Activated naive CD4-positive, alpha-beta T cell treated with anti-CD3 and anti-CD28 coated beads, Interleukin-2, amount 10 ng/mL, durations not matched to agents 7 days and 5 days (primary cell): ENCODE data around the gene PRAMEF9.
"Not testable (repeated sequence)": the region's sequence is repeated elsewhere in the genome, so short reads cannot be mapped to it uniquely, and the experiment has no call there.

ENCODE experiments used
- CTCF ChIA-PET: fragments of 350-600 bp; sonication (Branson Sonifier 250); formaldehyde crosslinking; loops from one replicate; lab custom pipeline; 2021; ENCODE audit warnings: antibody characterized with exemption; lab: Charles Lee
- DNase-seq: peaks from one replicate; pipeline ENCODE4 v3.0.0-alpha.2; 2020
- H3K27ac Mint-ChIP-seq: one replicate; pipeline ENCODE4 v1.8.0; 2021; ENCODE audit warnings: mild to moderate bottlenecking, moderate library complexity, mixed read lengths
- H3K27me3 Mint-ChIP-seq: one replicate; pipeline ENCODE4 v1.8.0; 2021; ENCODE audit warnings: mild to moderate bottlenecking, mixed read lengths
- H3K36me3 Mint-ChIP-seq: one replicate; pipeline ENCODE4 v1.8.0; 2021; ENCODE audit warnings: mixed read lengths
- H3K4me1 Mint-ChIP-seq: one replicate; pipeline ENCODE4 v1.8.0; 2021; ENCODE audit warnings: mixed read lengths
- H3K4me3 Mint-ChIP-seq: one replicate; pipeline ENCODE4 v1.8.0; 2021; ENCODE audit warnings: mild to moderate bottlenecking, moderate library complexity, mixed read lengths
- H3K9me3 Mint-ChIP-seq: one replicate; pipeline ENCODE4 v1.8.0; 2021; ENCODE audit warnings: mixed read lengths

Gene PRAMEF9

DNA sequence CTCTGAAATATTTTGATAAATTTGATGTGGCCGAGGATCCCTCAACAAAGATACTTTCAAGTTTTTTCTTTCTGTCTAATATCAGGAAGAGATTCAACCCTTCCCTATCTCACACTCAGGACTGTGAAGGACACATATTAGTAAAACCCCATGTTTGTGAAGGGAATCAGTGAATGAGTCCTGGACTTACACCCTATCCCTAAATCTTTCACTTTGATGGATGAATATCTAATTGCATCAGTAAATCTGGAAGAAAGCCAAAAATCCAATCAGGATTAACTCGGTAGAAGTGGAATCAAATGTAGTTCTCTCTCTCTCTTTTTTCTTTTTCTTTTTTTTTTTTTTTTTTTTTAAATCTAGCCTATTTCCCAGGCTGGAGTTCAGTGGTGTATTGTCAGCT lies at the start of gene PRAMEF9:
Gene PRAMEF9, plus strand, starts transcription at position 301 of the 400 bp plus-strand sequence. CDS start 3,433 bp downstream, outside the sequence.
- H3K4me1 Mint-ChIP-seq = not testable (repeated sequence)

DNA sequence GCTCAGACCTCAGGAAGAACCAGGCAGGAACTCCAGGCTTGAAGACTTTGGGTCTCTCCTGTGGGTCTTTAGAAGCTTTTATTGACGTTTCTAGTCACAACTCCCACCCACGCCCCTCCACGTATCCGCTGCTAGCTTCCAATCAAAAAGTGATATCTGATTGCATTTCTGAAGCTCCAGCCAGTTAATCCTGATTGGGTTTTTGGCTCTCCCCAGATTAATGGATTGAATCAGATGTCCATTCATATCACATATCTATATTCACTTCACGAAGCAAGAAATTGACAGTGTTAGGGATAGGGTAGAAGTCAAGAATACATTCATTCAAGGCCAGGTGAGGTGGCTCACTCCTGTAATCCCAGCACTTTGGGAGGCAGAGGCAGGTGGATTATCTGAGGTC lies 15.7 kb upstream of the PRAMEF9 start, which contains the start of gene PRAMEF26:
Gene PRAMEF26, minus strand, starts transcription at position 101 of the 400 bp plus-strand sequence. CDS start 2,914 bp downstream, outside the sequence.
- H3K27ac Mint-ChIP-seq, H3K36me3 Mint-ChIP-seq, CTCF ChIA-PET, DNase-seq, H3K9me3 Mint-ChIP-seq, H3K4me3 Mint-ChIP-seq, H3K27me3 Mint-ChIP-seq, H3K4me1 Mint-ChIP-seq: not testable (repeated sequence)

More for the DNA sequence above, at the start of gene PRAMEF9:
- DNase-seq, H3K27ac Mint-ChIP-seq, CTCF ChIA-PET, H3K36me3 Mint-ChIP-seq, H3K9me3 Mint-ChIP-seq, H3K27me3 Mint-ChIP-seq, H3K4me3 Mint-ChIP-seq: not testable (repeated sequence)

DNA sequence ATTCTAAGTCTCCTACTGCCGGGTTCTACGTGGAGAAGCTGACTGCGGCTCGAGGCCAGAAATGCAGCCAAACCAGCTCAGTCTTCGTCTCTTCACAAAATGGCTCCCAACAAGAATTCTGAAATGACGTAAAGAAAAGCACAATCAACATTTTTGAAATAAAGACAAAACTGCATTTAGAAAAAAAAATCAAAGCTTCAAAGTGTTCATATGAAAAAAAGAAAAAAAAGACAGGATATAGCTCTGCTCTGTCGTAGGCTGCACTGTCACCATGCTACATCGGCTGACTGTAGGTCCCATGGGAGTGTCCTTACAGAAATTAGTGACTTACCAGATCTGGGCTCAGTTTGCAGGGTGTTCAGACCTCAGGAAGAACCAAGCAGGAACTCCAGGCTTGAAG lies 6.1 kb upstream of the PRAMEF9 start, which contains the start of gene HNRNPCL4:
Gene HNRNPCL4, minus strand, starts transcription at position 101 of the 400 bp plus-strand sequence. CDS start 164 bp downstream, outside the sequence.
- CTCF ChIA-PET, H3K27me3 Mint-ChIP-seq, DNase-seq, H3K4me3 Mint-ChIP-seq, H3K27ac Mint-ChIP-seq, H3K4me1 Mint-ChIP-seq, H3K36me3 Mint-ChIP-seq, H3K9me3 Mint-ChIP-seq: not testable (repeated sequence)

DNA sequence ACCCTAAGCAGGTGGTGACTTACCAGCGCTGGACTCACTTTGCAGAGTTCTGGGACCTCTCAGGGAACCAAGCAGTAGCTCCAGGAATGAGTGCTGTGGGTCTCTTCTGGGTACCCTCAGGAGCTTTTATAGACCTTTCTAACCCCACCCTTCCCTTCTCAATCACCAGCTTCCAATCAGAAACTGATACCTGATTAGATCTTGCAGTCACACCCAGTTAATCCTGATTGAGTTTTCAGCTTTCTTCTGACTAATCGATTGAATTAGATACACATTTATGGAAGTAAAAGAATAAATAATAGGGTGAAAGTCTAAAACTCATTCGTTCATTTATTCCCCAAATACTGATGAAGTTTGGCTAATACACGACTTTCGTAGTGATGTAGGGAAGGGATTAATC lies 29.7 kb downstream of the PRAMEF9 start, which contains the start of gene PRAMEF13:
Gene PRAMEF13, minus strand, starts transcription at position 101 of the 400 bp plus-strand sequence. CDS start 1,820 bp downstream, outside the sequence.
- H3K4me3 Mint-ChIP-seq, H3K27me3 Mint-ChIP-seq, CTCF ChIA-PET, H3K27ac Mint-ChIP-seq, H3K9me3 Mint-ChIP-seq, H3K4me1 Mint-ChIP-seq, DNase-seq, H3K36me3 Mint-ChIP-seq: not testable (repeated sequence)

DNA sequence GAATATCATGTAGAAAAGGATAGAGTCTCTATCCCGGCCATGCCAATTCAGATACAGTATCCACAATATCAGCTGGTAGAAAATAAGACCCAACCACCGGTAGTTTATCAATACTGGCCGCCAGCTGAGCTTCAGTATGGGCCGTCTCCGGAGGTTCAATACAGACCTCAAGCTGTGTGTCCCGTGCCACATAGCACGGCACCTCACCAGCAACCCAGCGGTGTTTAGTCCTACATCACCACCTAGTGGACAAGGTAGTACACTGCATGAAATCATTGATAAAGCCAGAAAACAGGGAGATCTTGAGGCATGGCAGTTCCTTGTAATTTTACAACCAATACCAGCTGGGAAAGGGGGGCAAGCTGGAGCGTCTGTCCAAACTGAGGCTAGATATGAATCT lies 37.1 kb downstream of the PRAMEF9 start:
- CTCF ChIA-PET, H3K27me3 Mint-ChIP-seq, DNase-seq, H3K9me3 Mint-ChIP-seq, H3K4me3 Mint-ChIP-seq, H3K36me3 Mint-ChIP-seq, H3K27ac Mint-ChIP-seq, H3K4me1 Mint-ChIP-seq: not testable (repeated sequence)

DNA sequence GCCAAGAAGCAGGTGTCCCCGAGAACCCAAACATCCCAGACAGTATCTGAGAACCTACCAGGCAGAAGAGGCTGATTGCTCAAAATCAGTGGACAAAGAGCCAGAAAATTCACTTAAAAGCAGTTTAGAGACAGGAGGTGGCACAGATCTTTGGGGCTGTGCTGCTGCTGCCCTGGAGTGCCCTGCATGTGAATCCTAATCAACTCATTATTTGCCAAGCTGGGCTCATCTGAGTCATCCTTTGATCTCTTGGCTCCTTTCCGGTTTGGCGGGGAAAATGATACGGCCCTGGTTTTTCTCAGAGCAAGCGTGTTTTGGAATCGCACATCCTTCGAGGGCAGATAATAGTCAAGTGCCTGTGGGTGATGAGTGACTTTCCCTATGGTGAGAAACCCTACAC lies 45.0 kb downstream of the PRAMEF9 start:
- H3K4me3 Mint-ChIP-seq, H3K27me3 Mint-ChIP-seq, H3K27ac Mint-ChIP-seq, CTCF ChIA-PET, H3K9me3 Mint-ChIP-seq, H3K36me3 Mint-ChIP-seq, H3K4me1 Mint-ChIP-seq, DNase-seq: not testable (repeated sequence)

DNA sequence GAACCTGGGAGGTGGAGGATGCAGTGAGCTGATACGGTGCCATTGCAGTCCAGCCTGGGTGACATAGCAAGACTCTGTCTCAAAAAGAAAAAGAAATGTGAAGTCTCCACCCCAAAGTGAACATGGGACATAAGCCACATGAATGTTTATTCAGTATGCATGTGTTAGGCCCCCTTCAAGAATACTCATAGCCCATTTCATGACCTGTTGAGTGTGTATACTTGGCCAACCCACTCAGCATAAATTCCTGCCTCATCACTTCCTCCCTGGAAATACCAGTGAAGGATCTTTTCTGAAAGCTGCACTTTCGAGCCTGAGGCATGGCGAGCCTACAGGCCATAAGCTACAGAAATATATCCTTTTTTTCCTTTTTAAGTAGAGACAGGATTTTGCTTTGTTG lies 47.6 kb downstream of the PRAMEF9 start:
- H3K9me3 Mint-ChIP-seq, H3K27me3 Mint-ChIP-seq, DNase-seq, H3K27ac Mint-ChIP-seq, H3K4me1 Mint-ChIP-seq, CTCF ChIA-PET, H3K36me3 Mint-ChIP-seq, H3K4me3 Mint-ChIP-seq: not testable (repeated sequence)

DNA sequence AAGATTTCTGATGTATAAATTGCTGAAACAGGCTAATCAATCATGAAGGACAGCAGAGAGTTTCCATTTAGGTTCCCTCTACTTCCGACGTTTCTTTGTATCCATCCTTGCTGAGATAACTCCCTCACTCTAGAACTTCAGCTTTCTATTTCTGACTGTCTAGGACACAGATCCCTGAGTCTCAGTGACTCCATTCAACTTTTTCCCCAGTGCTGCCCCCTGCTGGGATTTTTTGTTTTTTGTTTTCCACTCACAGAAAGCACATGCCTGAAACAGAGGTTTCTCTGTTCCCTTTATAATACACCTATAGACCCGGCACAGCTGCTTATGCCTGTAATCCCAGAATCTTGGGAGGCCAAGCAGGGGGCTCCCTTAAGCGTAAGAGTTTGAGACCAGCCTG lies 51.1 kb downstream of the PRAMEF9 start:
- H3K4me3 Mint-ChIP-seq, H3K9me3 Mint-ChIP-seq, H3K36me3 Mint-ChIP-seq, CTCF ChIA-PET, H3K4me1 Mint-ChIP-seq, H3K27ac Mint-ChIP-seq, DNase-seq, H3K27me3 Mint-ChIP-seq: not testable (repeated sequence)

DNA sequence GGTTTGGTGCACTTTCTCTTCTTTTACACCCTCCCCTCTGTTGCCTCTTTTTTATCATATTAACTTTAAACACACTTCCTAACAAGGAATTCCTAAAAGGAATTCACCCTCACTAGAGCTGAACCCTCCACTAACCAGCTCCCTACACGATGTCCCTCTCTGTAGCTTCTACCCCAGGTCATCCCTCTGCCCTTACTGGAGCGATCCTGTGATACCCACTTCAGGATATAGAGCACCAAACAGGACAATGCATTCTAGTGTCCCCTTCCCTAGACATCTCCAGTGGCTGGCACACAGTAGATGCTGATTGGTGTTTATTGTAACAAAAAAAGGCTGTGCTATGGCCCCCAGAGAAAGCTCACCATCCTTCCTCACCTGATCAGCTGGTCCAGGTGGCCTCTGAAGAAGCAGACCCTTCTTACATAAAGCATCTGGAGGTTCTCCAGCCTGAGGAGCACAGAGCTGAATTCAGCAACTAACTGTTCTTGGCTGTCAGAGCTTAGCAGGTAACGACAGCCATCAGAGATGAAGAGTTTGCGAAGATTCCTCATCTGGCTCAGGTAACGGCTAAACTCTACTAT lies 52.9 kb downstream of the PRAMEF9 start:
- H3K36me3 Mint-ChIP-seq = no peaks in the 10 kb centered on the region
- CTCF ChIA-PET = no interaction called here

DNA sequence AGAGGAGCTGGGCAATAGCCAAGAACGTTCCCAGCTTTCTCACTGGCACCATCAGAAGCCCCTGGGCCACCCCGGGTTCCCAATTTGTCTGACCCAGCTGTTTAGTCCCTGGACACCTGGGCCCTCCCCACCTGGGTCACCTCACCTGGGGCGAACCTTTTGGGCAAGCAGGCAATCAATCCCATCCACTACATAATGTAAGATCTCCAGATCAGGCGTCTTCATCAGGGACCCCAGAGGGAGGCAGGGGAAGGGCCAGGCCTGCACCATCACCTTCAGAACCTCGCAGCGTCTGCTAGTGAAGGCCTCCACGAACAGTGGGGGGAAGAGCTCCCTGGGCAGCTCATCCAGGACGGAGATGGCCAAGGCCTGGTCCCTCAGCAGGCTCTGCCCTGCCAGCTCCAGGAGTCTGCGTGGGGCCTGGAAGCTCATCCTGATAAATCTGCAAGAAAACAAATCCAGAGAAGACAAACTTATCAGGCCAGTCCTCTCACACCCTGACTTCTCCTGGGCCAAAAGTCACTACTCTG lies 54.1 kb downstream of the PRAMEF9 start, which contains the start of gene PRAMEF18:
Gene PRAMEF18, minus strand, starts transcription at position 480 of the 530 bp plus-strand sequence. Its CDS starts 48 bp downstream, at position 432.
- H3K4me3 Mint-ChIP-seq, CTCF ChIA-PET, H3K36me3 Mint-ChIP-seq, DNase-seq, H3K27ac Mint-ChIP-seq, H3K9me3 Mint-ChIP-seq, H3K4me1 Mint-ChIP-seq, H3K27me3 Mint-ChIP-seq: not testable (repeated sequence)

More for the DNA sequence above, 52.9 kb downstream of the PRAMEF9 start:
- Mint-ChIP-seq H3K27ac (no peak overlapping the region), H3K9me3 (no peaks in the 10 kb centered on the region), H3K4me3 (no peak overlapping the region), H3K4me1 (no peaks in the 10 kb centered on the region), H3K27me3 (no peaks in the 10 kb centered on the region)
- no peak for DNase-seq

DNA sequence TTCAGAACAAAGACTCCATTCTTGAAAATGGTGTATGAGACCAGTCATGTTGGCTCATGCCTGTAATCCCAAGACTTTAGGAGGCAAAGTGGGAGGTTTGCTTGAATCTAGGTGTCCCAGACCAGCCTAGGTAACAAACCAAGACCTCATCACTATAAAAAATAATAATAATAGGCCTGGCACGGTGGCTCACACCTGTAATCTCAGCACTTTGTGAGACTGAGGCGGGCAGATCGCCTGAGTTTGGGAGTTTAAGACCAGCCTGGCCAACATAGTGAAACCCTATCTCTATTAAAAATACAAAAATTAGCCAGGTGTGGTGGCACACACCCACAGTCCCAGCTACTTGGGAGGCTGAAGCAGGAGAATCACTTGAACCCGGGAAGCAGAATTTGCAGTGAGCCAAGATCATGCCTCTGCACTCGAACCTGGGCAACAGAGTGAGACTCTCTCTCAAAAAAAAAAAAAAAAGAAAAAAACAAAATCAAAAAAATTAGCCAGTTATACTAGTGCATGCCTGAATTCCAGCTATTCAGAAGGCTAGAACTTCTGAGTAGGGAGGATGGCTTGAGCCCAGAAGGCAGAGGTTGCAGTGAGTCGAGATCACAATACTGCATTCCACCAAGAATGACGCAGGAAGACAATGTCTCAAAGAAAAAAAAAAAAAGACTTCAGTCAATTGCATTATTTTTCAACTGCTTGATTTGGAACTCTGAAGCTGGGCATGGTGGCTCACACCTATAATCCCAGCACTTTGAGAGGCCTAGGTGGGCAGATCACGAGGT lies 55.8 kb downstream of the PRAMEF9 start:
- H3K27ac Mint-ChIP-seq, H3K4me3 Mint-ChIP-seq, CTCF ChIA-PET: not testable (repeated sequence)

DNA sequence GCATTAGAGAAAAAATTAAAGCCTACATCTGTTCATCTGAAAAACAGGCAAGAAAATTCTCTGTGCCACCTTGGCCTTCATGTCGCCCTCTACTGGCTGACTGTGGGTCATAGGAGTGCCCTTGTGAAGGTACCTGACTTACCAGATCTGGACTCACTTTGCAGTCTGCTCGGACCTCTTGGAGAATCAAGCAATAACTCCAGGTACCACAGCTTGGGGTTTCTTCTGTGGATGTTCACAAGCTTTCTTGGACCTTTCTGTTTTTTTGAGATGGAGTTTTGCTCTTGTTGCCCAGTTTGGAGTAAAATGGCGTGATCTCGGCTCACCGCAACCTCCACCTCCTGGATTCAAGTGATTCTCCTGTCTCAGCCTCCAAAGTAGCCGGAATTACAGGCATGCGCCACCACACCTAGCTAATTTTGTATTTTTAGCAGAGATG lies 56.7 kb downstream of the PRAMEF9 start:
- H3K4me3 Mint-ChIP-seq = no peak overlapping the region
- H3K36me3 Mint-ChIP-seq = no peaks in the 10 kb centered on the region
- CTCF ChIA-PET = no interaction called here
- DNase-seq = peak; percentile 60
- H3K4me1 Mint-ChIP-seq = no peaks in the 10 kb centered on the region
- no peaks in the 10 kb centered on the region for H3K9me3 Mint-ChIP-seq
- no peak overlapping the region for H3K27ac Mint-ChIP-seq
- no peaks in the 10 kb centered on the region for H3K27me3 Mint-ChIP-seq

More for the DNA sequence above, 55.8 kb downstream of the PRAMEF9 start:
- H3K4me1 Mint-ChIP-seq, H3K36me3 Mint-ChIP-seq, H3K27me3 Mint-ChIP-seq, DNase-seq, H3K9me3 Mint-ChIP-seq: not testable (repeated sequence)
